ENCODE measurements around the gene ATXN1. TPM values are rescaled to one million over a fixed set of nuclear protein-coding genes. Genes with fewer than 3 reads are reported as not detected.

ATXN1 gene
- total RNA-seq, 1 donor from 2014 or later: 33.7 TPM

DNA sequence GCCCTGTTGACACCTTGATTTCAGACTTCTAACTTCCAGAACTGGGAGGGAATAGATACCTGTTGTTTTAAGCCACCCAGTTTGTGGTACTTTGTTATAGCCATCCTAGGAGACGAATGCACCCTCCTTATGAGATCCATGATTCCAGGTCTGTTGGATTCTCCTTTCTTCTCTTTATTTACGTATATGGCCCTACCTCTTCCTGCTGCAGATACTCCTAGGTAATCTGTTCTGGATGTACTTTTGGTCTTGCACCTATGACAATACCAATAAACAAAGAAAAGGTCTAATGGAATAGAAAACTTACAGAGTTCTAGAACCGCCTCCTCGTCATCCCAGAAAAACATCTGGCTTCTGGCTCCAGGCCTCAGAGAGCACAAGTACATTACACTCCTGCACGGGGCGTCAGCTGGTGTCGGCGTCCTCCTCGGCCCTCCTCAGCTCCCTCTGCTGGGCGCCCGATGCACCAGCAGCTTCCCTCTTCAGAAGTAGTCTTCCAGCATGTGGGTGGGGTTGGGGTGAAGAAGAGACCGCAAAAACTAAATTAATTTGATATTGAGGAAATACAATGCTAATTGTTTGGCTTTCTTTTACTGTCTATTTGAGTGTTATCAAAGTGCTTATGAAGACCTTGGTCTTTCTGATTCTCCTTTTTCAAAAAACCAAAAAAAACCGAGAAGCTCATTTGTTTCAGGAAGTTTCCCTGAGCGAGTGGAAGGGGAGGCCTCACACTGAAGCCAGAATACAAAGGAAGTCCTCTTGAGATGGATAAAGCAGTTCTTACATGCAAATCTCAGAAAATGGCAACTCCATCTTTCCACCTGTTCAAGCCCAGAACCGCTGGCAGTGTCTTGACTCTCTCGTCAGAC, 9.7 kb upstream of the ATXN1 start:
- no peak for DNase-seq (ENCODE audit: extremely low spot score, unreplicated experiment)
- H3K27me3 Mint-ChIP-seq: no peaks in the 10 kb centered on the region
- no peak overlapping the region for H3K4me3 Mint-ChIP-seq
- no peaks in the 10 kb centered on the region for H3K9me3 Mint-ChIP-seq
- H3K27ac Mint-ChIP-seq: peak overlapping the region; percentile 55
- TF ChIP-seq, protein P1, sequence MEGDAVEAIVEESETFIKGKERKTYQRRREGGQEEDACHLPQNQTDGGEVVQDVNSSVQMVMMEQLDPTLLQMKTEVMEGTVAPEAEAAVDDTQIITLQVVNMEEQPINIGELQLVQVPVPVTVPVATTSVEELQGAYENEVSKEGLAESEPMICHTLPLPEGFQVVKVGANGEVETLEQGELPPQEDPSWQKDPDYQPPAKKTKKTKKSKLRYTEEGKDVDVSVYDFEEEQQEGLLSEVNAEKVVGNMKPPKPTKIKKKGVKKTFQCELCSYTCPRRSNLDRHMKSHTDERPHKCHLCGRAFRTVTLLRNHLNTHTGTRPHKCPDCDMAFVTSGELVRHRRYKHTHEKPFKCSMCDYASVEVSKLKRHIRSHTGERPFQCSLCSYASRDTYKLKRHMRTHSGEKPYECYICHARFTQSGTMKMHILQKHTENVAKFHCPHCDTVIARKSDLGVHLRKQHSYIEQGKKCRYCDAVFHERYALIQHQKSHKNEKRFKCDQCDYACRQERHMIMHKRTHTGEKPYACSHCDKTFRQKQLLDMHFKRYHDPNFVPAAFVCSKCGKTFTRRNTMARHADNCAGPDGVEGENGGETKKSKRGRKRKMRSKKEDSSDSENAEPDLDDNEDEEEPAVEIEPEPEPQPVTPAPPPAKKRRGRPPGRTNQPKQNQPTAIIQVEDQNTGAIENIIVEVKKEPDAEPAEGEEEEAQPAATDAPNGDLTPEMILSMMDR (conservative IDR thresholded peaks at IDR 0.05): peak; percentile 88
- peaks cover 55% of the 10 kb centered on the region for H3K4me1 Mint-ChIP-seq (ENCODE audit: unreplicated experiment)
- H3K36me3 Mint-ChIP-seq: no peaks in the 10 kb centered on the region

DNA sequence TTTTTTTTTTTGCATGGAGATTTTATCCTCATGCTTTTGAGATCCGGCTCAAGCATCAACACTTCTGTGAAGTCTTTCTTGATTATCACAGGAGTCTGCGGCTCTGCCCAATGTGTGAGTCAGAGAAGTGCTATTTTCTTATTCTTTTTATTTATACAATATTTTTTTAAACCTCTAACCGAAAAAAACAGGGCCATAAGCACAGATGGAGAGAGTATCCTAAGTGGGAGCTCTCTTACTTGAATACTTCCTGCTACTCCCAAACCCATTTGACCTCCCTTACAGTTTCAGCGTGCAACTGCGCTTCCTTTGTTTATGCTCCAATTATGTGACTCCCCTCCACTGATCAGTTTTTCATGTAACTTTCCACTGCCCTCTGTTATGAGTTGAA, 8.7 kb upstream of the ATXN1 start:
- TF ChIP-seq, protein P1 (conservative IDR thresholded peaks at IDR 0.05): no peak
- peak overlapping the region; percentile 30 for H3K4me3 Mint-ChIP-seq
- H3K36me3 Mint-ChIP-seq: no peaks in the 10 kb centered on the region

DNA sequence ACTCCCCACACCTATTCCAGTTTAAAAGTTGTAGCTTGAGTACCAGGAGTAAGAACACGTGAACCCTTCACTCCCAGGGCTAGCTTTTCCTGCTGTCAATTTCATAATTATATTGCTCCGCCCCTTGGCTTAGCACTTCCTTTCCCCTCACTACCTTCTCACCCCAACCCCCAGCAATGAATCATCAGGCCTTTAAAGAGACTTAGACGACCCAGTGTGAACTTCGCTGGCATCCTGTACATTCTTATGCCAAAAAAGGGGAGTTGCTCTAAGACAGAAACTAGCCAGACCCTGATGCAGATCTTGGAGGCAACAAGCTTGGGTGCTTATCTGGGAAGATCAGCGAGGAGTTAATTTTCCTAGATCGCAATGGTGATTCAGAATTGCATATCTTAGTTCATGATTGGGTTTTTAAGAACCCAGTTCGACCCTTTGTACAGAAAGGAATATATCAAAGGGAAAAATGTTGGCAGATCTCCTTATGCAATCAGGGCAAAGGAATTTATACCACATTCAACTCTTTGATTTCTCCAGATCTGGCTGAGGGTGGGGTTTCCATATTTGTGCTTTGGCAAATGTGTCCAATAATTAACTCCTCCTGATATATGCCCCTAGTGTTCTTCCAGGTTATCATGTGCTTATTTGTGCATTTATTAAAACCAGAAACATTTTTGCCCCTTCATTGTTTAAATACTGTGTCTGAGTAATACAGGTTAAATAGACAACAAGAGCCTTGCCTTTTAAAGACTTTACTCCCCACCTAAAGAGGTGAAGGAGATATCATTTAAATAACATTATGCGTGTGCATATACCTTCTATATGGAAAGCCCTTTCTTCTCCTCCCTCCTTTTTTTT, 8.1 kb upstream of the ATXN1 start:
- no peak for DNase-seq (ENCODE audit: extremely low spot score, unreplicated experiment)
- H3K9me3 Mint-ChIP-seq: no peaks in the 10 kb centered on the region
- peaks cover 58% of the 10 kb centered on the region for H3K4me1 Mint-ChIP-seq (ENCODE audit: unreplicated experiment)
- no peaks in the 10 kb centered on the region for H3K27me3 Mint-ChIP-seq
- TF ChIP-seq, protein P1 (conservative IDR thresholded peaks at IDR 0.05): no peak
- H3K27ac Mint-ChIP-seq: peak overlapping the region; percentile 18
- H3K4me3 Mint-ChIP-seq: peak overlapping the region; percentile 46
- no peaks in the 10 kb centered on the region for H3K36me3 Mint-ChIP-seq

More for the DNA sequence above, 8.7 kb upstream of the ATXN1 start:
- Mint-ChIP-seq H3K27ac (peak overlapping the region; percentile 18), H3K4me1 (ENCODE audit: unreplicated experiment) (peaks cover 56% of the 10 kb centered on the region), H3K9me3 (no peaks in the 10 kb centered on the region), H3K27me3 (no peaks in the 10 kb centered on the region)
- no peak for DNase-seq (ENCODE audit: extremely low spot score, unreplicated experiment)

DNA sequence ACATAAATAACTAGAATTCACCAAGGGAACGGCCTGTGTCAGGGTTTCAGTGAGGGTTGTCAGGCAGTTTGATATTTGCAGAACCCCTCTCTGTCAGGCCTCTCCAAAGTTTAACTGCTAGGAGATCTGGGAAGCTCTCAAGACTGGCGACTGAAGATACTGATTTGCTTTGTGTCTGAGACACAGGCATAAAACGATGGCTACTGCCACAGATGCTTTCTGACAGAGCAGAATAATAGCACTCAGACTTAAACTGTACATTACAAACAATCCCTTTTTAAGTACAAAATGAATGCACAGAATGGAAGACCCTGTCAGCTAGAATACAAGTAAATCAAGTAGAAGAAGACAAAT, 7.2 kb upstream of the ATXN1 start:
- no peaks in the 10 kb centered on the region for H3K27me3 Mint-ChIP-seq
- H3K4me1 Mint-ChIP-seq (ENCODE audit: unreplicated experiment): peaks cover 58% of the 10 kb centered on the region
- TF ChIP-seq, protein P1 (conservative IDR thresholded peaks at IDR 0.05): no peak
- H3K9me3 Mint-ChIP-seq: no peaks in the 10 kb centered on the region
- H3K27ac Mint-ChIP-seq: peak overlapping the region; percentile 1
- H3K4me3 Mint-ChIP-seq: peak overlapping the region; percentile 12
- DNase-seq (ENCODE audit: extremely low spot score, unreplicated experiment): no peak
- H3K36me3 Mint-ChIP-seq: no peaks in the 10 kb centered on the region

DNA sequence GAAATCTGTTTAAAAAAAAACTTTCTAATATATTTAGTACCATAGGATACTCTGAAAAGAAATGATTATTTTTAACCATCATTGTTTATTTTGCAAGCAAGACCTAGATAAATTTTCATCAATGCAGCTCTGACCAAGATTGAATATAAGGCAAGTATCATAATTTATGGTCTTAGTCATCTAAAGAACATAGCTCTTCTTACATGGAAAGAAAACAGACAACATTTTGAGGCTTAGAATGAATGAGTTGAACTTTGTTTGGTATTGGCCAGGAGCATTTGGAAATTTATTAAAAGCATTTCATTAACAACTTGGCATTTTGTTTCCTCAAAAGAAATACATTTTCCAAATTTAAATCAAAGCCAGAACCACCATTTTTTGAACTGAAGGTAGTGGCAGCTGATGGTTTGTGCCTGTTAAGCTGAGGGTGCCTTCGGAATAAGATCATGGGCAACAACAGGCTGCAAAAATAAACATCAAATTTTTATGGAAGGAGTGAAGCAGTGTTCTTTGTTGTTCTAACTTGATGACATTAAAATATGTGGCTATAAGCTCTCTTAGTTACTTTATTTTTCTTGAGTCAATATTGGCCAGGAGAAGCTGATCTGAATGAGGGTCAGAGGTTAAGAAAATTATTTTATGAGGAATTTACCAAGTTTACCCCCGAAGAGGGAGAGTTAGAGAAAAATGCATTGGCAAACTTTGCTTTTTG, 6.7 kb upstream of the ATXN1 start:
- no peak overlapping the region for H3K4me3 Mint-ChIP-seq
- H3K27me3 Mint-ChIP-seq: no peaks in the 10 kb centered on the region
- no peaks in the 10 kb centered on the region for H3K9me3 Mint-ChIP-seq
- no peak for DNase-seq (ENCODE audit: extremely low spot score, unreplicated experiment)
- TF ChIP-seq, protein P1 (conservative IDR thresholded peaks at IDR 0.05): no peak
- no peaks in the 10 kb centered on the region for H3K36me3 Mint-ChIP-seq
- peaks cover 56% of the 10 kb centered on the region for H3K4me1 Mint-ChIP-seq (ENCODE audit: unreplicated experiment)
- H3K27ac Mint-ChIP-seq: peak overlapping the region; percentile 19
